HG03159 (cell line): ENCODE results near the gene SCYL1.

ENCODE experiments used
- ATAC-seq: cut with Tn5 transposase; IDR thresholded peaks from one replicate; pipeline ENCODE4 v1.9.1; 2021; ENCODE audit warnings: mild to moderate bottlenecking, moderate library complexity; ENCODE audit not compliant: unreplicated experiment

Gene SCYL1

GRCh38 chr11:65532388-65533064 lies 7.6 kb downstream of the SCYL1 start:
- ATAC-seq = no peak

GRCh38 chr11:65535102-65535501 lies 10.2 kb downstream of the SCYL1 start:
- ATAC-seq = no peak

- no peak for ATAC-seq
Measured at GRCh38 chr11:65536412-65537295, 11.8 kb downstream of the SCYL1 start.

GRCh38 chr11:65537296-65537597 lies 12.4 kb downstream of the SCYL1 start:
- no peak for ATAC-seq

GRCh38 chr11:65537620-65538231 lies 12.8 kb downstream of the SCYL1 start:
- ATAC-seq = no peak

GRCh38 chr11:65538232-65538914 lies 13.5 kb downstream of the SCYL1 start:
- no peak for ATAC-seq

- ATAC-seq = no peak
Measured at GRCh38 chr11:65538915-65539743, 14.2 kb downstream of the SCYL1 start.

- ATAC-seq = peak; percentile 52
Measured at GRCh38 chr11:65539744-65540289, 14.9 kb downstream of the SCYL1 start.

- ATAC-seq = peak; percentile 73
Measured at GRCh38 chr11:65540290-65541092, 15.6 kb downstream of the SCYL1 start.

GRCh38 chr11:65541093-65541982 lies 16.5 kb downstream of the SCYL1 start:
- no peak for ATAC-seq

- ATAC-seq = no peak
Measured at GRCh38 chr11:65542738-65543390, 18.0 kb downstream of the SCYL1 start.

- ATAC-seq = no peak
Measured at GRCh38 chr11:65545853-65546216, 21.0 kb downstream of the SCYL1 start.

GRCh38 chr11:65546217-65546958 lies 21.5 kb downstream of the SCYL1 start:
- ATAC-seq = peak; percentile 68

GRCh38 chr11:65547446-65548125 lies 22.7 kb downstream of the SCYL1 start:
- ATAC-seq = no peak

- no peak for ATAC-seq
Measured at GRCh38 chr11:65548395-65548794, 23.5 kb downstream of the SCYL1 start.

- no peak for ATAC-seq
Measured at GRCh38 chr11:65549096-65549495, 24.2 kb downstream of the SCYL1 start.
